Stimulated activated CD4-positive, alpha-beta T cell treated with anti-CD3 and anti-CD28 coated beads, Interleukin-4, amount 100 ng/mL, for 4 hours (primary cell): ENCODE measurements around the gene TAF6.
A peak's percentile ranks its signal among the peaks of the same experiment; 100 is the strongest.

Source experiments
- DNase-seq, 2 experiments: peaks; one replicate each; pipeline ENCODE4 v3.0.0-alpha.2; 2020

The TAF6 gene

DNA sequence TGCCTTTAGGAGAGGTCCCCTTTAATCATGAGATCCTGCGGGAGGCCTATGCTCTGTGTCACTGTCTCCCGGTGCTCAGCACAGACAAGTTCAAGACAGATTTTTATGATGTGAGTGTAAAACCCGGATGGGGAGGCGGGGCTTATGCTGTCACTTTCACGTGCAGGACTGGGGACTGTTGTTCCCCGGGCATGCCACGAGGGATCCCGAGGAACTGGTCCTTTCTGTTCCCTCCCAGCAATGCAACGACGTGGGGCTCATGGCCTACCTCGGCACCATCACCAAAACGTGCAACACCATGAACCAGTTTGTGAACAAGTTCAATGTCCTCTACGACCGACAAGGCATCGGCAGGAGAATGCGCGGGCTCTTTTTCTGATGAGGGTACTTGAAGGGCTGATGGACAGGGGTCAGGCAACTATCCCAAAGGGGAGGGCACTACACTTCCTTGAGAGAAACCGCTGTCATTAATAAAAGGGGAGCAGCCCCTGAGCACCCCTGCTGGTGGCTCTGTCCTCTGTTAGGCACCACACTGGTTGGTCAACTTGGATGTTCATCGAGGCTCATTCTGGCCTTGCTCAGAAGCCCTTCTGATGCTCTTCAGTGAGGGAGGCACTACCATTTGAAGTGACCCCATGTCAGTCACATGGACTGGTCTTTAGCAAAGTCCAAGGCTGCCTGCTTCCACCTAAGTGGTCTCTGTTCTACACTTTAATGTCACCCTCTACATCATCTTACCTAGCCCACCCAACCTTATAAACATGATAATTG is 27.6 kb downstream of the TAF6 start:
- DNase-seq: no peak

DNA sequence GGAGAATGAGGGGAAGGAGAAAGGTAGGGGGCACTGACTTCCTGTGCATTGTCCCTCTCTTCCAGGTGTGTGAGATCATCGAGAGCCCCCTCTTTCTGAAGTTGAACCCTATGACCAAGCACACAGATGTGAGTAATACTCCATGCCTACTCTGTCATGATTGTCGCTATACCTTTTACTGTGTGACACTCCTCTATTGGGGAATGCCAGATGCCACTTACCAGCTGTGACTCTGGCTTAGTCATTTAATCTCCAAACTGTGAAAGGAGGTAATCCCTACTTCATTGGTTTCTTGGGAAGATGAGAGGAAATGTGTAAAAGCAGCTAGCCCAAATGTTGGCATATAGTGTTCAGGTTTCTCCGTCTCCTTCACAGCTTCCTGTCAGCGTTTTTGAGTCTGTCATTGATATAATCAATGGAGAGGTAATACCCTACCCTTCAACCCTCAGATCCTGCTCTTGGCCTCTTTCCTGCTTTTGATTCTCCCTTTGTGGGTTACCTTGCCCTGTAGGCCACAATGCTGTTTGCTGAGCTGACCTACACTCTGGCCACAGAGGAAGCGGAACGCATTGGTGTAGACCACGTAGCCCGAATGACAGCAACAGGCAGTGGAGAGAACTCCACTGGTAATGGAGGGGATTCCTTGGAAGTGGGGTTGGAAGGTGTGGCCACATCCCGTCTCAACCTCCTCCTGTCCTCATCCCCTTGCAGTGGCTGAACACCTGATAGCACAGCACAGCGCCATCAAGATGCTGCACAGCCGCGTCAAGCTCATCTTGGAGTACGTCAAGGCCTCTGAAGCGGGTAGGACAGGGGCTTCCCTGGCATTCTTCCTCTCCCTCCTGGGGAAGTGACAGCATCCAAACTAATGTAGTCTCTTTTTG is 28.4 kb downstream of the TAF6 start:
- no peak for DNase-seq

DNA sequence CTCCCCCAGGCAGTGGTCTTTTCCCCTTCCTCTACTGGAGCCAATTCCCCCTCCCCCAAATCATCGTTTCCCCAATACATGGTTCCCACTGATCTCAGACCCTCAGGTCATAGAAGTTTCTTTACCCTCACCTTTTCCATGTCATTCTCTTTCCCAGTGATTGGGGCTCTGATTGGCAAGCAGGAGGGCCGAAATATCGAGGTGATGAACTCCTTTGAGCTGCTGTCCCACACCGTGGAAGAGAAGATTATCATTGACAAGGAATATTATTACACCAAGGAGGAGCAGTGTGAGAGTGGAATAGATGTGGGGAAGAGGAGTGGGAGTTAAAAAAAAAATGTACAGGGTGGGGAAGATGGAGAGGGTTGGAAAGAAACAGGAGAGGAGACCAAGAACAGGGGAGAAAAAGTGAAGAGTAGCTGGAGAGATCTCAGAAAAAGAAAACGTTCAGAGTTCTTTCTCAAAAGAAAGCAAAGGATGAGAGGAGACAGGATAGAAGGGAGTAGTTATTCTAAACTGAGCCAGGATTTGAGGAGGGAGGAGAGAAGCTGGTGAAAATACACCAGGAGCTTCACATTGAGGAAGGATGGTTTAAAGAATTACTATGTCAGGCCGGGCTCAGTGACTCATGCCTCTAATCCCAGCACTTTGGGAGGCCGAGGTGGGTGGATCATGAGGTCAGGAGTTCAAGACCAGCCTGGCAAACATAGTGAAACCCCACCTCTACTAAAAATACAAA is 29.5 kb downstream of the TAF6 start:
- DNase-seq: no peak

DNA sequence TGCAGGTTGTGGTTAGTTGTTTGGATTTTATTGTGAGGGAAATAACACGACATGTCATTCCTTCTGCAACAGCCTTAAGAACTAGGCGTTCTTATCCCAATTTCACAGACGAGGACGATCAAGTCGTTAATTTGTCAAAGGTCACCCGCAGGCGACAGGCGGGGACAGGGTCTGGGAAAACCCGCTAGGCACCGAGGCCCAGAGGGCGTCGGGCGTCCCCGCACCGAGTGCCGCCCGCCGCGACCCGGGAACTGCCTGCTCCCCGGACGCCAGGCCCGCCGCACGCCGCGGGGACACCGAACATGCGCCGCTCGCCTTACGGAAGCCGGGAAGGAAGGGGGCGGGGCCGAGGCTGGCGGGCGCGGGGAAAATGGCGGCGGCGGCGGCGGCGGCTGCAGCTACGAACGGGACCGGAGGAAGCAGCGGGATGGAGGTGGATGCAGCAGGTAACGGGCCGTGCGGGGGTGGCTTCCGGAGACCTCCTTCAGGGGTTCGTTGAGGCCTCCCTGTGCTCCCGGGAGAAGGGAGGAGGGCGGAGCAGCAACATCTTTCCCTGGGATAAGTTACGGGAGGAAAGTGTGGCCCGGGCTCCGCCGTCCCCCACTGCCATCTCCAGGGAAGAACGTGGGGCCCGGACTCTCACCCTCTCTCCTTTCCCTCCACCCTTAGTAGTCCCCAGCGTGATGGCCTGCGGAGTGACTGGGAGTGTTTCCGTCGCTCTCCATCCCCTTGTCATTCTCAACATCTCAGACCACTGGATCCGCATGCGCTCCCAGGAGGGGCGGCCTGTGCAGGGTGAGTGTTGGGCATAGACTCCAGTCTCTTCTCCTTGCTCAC is 30.3 kb downstream of the TAF6 start, which contains the start of gene COPS6:
COPS6 (plus strand) TSS at position 349 of the 837 bp plus-strand sequence; CDS start at position 371, 22 bp downstream.
- peak; percentile 76 to 90 for DNase-seq

DNA sequence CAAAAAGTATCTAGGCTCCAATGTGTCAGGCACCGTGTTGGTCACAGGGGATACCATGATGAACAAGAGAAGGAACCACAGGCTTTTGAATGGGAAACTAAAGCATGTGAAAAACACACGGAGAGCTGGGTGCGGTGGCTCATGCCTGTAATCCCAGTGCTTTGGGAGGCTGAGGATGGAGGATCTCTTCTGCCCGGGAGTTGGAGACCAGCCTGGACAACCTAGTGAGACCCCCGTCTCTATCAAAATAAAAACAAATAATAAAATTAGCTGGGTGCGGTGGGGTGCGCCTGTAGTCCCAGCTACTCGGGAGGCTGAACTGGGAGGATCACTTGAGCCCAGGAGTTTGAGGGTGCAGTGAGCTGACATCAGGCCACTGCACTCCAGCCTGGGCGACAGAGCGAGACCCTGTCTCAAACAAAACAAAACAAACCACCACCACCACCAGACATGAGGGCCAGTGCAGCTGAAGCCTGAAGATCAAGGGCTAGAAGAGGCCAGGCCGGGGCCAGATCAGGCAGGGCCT is 31.0 kb downstream of the TAF6 start:
- DNase-seq: no peak

DNA sequence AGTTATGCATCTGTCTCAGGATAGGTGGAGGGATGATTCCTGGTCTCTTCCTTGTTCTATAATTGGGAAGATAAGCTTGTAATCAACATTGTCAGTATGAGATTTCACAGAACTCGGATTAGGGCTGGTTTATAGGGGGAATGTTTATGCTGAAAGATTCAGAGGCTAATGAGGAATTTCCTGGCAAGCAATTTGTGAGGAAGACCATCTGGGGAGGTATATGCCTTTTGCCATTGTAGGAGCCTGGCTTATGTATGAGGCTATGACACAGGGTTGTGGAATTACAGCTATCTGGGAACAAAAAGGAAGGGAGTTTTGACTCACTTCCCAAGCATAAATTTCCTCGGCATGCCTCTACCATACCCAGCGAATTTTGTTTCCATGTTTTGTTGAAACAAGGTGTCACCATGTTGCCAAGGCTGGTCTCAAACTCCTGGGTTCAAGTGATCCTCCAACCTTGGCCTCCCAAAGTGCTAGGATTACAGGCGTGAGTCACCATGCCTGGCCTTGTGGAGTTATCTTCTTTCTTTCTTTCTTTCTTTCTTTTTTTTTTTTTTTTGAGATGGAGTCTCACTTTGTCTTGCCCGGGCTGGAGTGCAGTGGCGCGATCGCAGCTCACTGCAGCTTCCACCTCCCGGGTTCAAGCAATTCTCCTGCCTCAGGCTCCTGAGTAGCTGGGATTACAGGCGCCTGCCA is 32.0 kb downstream of the TAF6 start:
- DNase-seq: no peak

DNA sequence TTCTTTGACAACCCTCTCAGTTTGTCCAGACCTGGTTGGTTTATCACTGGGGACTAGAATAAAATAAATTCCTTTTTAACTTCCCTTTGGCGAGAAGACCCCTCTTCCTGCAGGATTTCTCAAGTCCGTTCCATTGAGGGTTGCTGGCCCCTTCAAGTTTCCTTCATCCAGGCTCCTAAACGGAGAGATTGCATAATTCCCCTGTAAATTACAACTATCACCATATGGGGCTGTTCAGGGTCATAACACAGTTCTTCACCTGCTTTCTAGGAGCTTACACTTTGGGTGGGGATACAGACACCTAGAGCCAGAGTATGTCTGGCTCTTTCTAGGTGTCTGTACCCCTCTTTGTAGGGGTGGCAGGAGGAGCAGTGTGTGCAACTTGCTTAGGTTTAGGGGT is 33.6 kb downstream of the TAF6 start:
- no peak for DNase-seq

DNA sequence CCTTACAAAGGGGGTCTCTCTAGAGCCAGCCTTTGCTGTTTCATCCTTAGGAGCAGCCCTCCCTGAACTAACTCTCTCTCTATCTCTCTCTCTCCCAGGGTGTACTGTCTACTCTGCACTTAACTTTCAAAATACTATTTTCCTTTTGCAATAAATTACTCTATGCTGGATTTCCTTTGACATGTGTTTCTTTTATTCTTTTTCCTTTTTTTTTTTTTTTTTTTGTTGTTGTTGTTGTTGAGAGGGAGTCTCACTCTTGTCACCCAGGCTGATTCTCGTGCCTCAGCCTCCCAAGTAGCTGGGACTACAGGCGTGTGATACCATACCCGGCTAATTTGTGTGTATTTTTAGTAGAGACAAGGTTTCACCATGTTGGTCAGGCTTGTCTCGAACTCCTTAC is 36.2 kb downstream of the TAF6 start:
- DNase-seq: no peak

DNA sequence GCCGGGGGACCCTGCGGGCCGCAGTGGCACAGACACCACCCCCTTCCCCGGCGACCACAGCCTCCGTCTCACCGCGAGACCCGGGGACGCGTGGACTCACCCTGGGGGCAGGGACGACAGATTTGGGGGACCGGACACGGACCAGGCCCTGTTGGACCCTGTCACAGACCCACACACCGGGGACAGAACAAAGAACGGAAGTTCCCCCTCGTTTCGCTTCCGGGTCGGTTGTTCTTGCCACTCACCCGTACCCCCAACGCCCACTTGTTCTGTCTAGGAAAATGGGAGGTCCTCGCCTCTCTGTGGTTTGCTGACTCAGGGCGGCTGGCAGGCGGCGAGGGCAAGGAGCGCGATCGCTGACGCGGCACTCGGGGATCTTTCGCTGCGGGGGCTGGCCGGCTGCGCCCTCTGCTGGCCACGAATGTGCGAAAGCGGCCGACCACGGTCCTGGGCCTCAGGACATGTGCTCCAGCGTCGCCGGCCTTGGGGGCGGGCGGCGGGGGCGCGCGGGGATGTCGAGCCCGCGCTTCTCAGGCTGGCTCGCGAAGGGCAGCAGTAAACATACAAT is 37.5 kb downstream of the TAF6 start, which contains the start of gene ZNF3:
ZNF3 (minus strand) TSS at position 189 of the 568 bp plus-strand sequence. CDS start 4,366 bp downstream, outside the sequence.
- DNase-seq: peak; percentile 96 to 98

DNA sequence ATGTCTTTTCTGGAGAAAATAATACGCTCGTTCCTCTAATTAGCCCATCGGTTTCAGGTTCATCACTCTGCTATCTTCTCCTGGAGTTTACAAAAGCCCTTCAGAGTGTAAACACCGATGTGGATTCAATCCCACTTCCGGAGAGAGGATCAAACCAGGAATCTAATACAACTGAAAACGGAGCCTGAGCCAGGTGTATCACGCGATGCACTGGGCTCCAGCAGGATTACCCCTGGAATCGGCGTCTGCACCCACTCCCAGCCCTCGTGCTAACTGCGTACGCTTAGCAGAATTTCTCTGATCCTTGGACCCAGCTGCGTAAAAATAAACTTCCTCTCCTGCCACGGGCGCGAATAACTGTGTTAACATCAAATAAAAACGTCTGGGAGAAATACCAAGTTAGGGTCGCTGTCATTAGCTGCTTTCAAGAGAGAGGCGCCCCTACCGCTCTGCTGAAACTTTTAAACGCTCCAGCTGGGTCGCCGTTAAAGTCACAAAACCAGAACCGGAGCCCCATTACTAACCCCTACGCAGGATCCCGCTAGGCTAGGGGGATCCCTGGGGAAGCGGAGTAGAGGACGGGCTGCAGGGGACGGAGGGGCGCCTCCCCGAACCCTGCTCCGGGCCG is 38.1 kb downstream of the TAF6 start:
- no peak for DNase-seq

DNA sequence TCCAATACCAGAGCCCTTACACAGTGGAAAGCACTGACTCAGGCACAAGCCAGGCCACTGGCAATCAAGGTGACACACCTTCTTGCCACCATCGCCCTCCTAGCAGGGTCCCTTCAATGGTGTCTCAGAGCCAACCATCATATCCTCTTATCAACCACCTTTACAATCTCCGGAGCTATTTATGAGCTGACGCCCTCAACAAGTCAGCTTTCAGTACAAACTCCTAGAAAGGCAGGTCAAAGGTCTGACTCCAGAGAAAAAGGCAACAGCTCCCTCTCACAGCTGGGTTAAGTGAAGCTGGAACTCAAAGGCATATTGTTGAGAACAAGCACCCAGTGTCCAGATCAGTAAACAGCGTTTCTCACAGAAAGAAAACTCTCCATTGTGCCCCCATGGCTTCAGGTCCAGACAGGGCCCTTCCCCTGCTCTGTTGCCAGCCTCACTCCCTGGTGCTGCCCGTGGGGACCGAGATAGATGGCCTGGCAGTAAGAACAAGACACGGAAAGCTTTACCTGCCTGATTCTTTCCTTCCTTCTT is 40.1 kb downstream of the TAF6 start:
- DNase-seq: no peak

DNA sequence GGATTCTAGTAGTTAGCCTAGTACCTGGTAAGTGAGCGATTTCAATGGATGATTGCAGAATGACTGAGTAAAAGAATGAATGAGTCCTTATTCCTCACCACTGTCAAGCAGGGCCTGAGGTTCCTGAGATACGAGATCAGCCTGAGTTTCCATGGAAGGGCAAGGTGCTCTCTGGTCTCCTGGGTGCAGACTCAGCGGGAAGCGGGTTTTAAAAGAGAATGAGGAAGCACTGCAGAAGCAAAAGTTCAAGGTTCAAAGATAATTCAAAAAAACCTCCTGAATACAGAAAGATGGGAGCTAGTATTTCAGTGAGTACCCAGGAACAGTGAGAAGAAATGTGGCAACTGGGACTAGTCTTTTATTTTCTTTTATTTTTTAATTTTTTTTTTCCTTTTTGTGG is 42.0 kb downstream of the TAF6 start:
- no peak for DNase-seq

DNA sequence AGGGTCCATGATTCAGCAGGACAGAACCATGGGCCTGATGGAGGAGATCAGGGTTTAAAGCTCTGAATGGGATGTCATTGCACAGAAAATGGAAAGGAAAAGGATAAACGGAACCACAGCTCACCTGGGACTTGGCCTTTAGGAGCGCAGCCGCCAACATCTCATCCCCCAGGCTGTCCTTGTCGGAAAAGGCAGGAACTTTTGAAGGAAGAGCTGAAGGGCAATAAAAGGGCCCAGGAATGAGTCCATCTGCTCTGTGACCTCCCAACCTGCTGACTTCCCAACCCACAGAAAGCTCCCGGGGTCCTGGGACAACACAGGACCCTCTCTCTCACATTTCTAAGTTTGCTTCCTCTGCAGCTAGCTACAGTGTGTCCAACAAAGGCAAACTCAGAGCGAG is 43.7 kb downstream of the TAF6 start:
- DNase-seq: no peak

DNA sequence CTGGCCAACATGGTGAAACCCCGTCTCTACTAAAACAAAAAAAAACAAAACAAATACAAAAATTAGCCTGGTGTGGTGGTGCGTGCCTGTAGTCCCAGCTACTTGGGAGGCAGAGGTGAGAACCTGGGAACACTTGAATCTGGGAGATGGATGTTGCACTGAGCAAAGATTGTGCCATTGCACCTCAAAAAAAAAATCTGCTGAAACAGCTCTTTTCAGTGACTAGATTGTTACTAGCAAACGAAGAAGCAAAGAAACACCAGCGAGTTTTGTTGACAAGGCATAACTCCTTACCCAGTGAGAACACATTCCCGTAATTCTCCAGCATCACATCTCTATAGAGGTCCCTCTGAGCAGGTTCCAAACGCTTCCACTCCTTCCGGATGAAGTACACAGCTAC is 44.3 kb downstream of the TAF6 start:
- DNase-seq: no peak

DNA sequence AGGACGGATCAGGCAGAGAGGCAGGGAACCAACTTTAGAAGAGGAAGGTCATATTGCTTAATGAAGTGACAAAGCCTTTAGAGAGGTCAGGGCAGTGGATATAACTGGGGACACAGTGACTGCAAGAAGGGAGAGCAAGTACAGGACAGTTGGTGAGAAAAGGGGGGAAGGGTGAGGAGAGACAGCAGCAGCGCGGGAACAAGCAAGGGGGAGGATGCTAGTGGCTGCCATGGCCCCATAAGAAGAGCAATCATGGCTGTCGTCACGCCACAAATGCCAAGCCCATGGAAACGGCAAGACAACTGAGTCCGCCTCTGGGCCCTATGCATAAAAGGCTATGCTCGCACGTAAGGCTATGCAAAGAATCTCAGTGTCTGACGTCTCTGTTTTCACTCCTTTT is 46.7 kb downstream of the TAF6 start:
- no peak for DNase-seq

DNA sequence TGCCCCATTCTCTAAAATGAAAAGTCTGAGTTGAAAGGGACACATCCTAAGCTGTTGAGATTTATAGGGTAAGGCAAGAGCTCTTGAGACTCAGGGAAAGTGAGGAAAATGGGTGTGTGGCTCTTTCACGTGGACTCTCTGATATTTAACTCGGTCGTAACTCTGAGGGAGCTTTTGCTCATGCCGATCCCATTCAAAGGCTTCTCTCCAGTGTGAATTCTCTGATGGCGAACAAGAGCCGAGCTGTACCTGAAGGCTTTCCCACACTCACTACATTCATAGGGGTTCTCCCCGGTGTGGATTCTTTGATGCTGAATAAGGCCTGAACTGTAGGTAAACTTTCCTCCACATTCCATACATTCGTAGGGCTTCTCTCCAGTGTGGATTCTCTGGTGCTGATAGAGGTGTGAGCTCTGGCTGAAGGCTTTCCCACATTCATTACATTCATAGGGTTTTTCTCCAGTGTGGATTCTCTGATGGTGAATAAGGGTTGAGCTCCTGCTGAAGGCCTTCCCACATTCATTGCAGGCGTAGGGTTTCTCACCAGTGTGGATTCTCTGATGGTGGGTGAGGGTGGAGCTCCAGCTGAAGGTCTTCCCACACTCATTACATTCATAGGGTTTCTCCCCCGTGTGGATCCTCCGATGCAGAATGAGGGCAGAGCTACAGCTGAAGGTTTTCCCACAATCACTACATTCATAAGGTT is 48.0 kb downstream of the TAF6 start:
- DNase-seq: no peak

DNA sequence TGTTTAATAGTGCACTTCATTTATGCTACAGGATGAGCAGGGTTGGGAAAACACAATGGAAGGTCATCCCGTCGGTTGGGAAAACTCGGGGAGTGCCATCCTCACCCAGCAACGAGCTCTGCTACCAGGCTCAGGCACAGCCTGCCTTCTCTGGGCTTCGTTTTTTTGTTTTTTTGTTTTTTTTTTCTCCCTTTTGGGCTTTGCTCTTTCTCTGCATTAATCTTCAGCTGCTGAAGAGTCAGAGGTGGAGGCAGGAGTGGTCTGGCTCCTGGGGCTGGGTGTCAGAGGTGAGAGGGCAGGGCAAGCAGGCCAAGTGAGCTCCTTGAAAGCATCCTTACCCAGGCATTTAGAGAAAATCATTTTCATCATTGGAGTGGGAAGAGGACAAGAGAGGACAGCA is 49.2 kb downstream of the TAF6 start:
- no peak for DNase-seq

DNA sequence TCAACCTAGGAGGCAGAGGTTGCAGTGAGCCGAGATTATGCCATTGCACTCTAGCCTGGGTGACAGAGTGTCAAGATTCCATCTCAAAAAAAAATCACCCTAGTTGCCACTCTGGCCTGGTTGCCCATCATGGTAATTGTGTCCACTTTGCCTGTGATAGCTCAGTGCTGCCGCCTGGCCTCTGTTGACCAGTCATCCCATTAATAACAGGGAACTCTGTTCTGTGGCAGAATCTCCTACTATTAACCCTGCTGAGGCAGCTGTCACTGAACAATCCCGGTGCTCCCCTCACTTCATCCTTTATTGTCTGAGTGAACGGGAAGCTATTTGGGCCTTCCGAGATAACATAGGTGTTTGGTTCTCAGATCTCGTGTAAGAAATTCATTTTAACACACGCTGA is 52.2 kb downstream of the TAF6 start:
- DNase-seq: no peak

DNA sequence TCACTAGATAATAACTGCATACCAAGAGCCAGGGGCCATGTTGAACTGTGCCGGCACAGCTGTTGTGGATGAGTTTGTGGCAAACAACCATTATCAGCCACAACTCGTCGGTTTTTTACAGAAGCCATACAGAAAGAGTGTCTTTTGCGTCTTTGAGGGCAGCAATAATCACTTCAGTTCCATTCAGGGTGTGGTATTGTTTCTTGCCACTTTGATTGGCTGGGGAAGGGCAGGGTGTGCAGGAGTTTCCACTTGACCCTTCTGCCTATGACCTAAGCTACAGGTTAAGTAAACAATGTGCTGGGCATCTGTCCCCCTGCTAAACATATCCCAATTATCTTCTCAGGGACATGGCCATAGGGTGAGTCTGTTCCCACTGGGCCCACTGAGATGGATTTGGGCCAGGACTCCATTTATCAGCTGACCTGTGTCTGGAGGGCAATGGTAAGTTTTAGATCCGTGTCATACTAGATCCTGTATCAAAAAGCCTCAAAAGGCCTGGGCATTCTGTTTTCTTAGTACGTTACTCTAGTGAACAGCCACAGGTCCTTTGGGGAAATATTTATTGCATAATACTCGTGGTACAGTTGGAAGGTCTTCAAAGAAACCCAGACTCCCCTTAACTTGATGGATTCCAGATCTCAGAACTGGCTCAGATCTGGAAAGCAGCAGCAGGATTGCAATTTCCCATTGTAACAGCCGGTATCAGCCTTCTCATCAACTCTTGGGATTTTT is 53.5 kb downstream of the TAF6 start:
- no peak for DNase-seq
